GM21390 (cell line): ENCODE data around the gene DENND5B.
"Not testable (repeated sequence)": the region's sequence is repeated elsewhere in the genome, so short reads cannot be mapped to it uniquely, and the experiment has no call there.

Experiments
- ATAC-seq: cut with Tn5 transposase; IDR thresholded peaks from one replicate; pipeline ENCODE4 v1.9.1; 2021; ENCODE audit not compliant: unreplicated experiment

Gene DENND5B

DNA sequence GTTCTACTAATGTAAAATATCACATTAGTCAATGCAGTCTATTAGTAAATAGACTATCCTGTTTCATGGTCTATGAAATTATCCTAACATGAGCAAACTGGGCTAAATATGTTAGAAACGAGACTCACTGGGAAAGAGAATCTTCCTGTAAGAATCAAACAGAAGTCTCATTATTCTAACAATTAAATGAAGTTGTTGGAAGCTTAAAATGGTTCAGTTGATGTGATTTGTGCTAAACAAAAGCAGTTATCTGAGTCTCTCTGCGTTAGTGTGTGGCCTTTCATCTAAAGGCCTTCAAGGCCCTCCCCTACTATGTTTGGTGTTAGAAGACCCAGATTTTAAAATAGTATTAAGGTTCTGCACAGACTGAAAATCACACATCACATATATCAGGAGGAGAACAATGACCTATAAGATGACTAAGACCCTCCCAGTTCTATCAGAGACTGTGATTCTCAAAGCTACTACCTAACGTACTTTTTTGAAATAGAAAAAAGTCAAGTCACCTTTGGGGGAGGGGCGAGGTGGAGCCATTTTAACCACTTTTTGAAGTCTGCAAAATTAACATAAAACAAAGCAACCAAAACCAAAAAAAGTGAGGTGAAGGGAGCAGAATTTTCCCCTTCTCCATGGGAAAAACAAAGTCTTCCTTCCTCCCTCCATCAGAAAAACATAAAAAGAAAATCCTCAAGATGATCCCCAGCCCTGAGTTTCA lies 82.3 kb downstream of the DENND5B start:
- no peak for ATAC-seq

GRCh38 chr12:31507966-31508365 lies 83.0 kb downstream of the DENND5B start:
- no peak for ATAC-seq

DNA sequence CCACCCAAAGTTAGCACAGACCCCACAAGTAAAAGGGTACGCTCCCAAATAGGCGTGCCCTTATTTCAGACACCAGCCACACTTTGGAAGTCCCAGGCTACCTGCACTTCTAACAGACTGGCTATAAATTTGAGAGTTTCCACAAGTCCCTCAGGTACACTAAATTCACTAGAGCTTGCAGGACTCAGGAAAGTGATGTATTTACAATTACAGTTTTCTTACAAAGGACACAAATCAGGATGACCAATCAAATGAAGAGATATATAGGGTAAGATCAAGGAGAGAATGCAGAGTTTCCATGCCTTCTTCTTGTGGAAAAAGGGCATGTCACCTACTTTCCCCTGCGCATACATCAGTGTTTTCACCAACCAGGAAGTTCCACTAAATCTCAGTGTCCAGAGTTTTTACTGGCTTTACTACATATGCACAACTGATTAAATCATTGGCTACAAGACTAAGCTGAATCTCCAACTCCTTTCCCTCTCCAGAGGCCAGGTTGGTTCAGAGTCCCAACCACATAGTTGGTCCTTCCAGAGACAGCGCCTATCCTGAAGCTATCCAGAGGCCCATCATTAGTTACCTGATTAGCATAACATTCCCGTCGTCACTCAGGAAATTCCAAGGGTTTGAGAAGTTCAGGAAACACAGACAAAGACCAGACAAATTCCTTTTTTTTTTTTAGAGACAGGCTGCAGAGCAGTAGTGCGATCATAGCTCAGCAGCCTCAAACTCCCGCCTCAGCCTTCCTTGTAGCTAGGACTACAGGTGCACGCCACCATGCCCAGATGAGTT lies 84.2 kb downstream of the DENND5B start:
- ATAC-seq = no peak

DNA sequence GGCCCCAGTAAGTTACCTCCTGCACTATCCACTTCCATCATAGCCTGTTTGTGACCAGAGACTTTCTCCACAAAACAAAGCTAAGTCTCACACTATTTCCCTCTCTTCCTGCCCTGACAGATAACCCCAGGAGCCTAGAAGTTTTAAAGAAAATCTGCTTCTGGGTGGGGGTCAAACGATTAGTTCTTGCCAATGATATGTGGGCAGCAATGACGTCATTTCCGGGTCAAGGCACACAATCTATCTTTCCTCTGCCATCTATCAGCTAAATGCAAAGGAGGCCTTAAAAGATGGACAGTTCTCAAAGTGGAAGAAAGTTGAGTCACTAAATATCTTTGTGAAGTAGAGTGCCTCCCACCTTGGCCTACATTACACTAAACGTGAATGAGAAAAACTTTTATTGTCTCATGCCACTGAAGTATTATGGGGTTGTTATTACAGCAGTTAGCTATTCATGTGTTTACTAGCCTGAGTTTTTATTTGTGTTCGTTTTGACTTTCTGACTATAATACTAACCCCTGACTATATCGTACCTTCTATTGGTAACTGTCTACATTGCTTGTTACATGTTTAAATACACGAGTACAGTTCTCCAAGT lies 86.2 kb downstream of the DENND5B start:
- ATAC-seq = no peak

- not testable (repeated sequence) for ATAC-seq
Observed at GRCh38 chr12:31501014-31501413, 89.9 kb downstream of the DENND5B start.

GRCh38 chr12:31499567-31499966 lies 91.4 kb downstream of the DENND5B start:
- no peak for ATAC-seq

- no peak for ATAC-seq
Observed at GRCh38 chr12:31498424-31498823, 92.5 kb downstream of the DENND5B start.

DNA sequence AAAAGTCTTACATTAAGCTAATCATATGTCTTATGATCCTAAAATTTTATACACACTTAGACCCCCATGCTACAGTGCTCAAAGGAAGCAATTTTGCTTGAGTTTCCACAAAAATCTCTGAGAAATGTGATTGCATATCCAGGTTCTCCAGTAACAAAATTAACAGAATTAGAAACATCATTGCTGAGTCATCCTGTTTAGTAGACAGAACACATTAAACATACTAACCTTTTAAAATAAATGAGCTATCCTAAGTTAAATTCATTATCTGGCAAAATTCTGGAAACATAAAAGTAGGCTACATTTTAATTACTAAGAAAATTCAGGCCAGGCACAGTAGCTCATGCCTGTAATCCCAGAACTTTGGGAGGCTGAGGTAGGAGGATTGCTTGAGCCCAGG lies 94.7 kb downstream of the DENND5B start:
- ATAC-seq = no peak

DNA sequence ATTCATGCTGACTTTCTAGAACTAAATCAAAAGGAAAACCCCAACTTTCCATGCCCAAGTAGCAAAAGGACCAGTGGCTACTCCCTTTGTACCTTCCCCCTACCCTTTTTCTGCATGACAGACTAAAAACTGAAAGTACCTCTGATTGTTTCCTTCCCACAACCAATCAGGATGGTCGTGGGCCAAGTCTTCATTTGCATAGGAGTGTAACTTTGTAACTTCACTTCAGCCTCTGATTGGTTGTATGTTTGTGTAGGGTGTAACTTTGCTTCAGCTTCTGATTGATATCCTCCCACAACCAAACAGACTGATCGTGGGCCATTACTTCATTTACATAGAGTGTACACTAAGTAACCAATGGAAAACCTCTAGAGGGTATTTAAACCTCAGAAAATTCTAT lies 96.5 kb downstream of the DENND5B start:
- no peak for ATAC-seq

- no peak for ATAC-seq
Observed at GRCh38 chr12:31492599-31493196, 98.2 kb downstream of the DENND5B start.

DNA sequence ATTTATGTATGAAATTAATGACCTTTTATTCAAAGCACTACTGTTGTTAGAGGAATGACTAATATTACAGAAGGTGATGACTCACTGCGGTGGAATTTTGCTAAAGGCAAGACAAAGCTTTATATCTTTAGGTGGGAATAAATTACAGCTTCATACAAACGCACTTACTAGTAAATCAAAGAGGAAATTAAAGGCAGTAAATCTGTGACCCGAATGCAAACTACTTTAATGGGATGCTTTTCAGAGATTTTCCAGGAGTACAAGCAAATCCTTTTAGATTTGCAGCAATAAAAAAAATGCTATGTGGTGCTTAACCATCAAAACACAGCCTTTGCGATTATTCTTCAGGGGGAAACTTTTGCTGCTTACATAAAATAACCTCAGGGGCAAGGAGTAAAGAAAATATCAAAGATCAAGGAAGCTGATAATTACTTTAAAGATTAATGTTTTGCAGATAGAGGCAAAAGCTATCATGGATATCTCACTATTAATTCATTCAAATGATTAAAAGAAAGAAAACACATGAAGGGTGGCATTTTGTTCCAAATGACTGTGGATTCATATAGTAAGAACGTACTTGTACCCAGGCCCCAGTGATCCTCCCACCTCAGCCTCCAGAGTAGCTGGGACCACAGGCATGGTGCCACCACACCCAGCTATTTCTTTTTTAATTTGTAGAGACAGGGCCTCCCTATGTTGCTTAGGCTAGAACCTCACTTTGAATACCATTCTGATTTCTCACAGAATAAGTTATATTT lies 98.9 kb downstream of the DENND5B start:
- ATAC-seq = no peak

- ATAC-seq = no peak
Observed at GRCh38 chr12:31491241-31491794, 99.6 kb downstream of the DENND5B start.

- no peak for ATAC-seq
Observed at GRCh38 chr12:31488737-31489338, 102.1 kb downstream of the DENND5B start.

DNA sequence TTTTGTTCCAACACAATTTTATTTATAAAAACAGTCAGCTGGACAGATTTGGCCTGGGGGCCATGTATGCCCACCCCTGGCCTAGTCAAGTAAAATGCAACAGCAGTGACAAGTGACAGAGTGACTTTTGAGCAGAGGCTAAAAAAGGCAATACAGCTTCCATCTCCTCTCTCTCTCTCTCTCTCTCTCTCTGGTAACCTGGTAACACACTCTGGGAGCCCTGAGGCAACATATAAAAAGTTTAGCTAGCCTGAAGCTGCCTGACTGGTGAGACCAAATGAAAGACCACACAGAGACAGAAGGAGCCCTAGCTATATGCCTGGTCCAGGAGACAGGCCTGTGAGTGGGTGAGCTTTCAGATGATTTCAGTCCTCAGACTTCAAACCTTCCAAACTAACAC lies 105.4 kb downstream of the DENND5B start:
- ATAC-seq = no peak

GRCh38 chr12:31482816-31483215 lies 108.1 kb downstream of the DENND5B start:
- ATAC-seq = no peak

- ATAC-seq = no peak
Observed at GRCh38 chr12:31481415-31481814, 109.5 kb downstream of the DENND5B start.

- ATAC-seq = no peak
Observed at GRCh38 chr12:31479516-31480210, 111.3 kb downstream of the DENND5B start.

- ATAC-seq = no peak
Observed at GRCh38 chr12:31478898-31479297, 112.0 kb downstream of the DENND5B start.

DNA sequence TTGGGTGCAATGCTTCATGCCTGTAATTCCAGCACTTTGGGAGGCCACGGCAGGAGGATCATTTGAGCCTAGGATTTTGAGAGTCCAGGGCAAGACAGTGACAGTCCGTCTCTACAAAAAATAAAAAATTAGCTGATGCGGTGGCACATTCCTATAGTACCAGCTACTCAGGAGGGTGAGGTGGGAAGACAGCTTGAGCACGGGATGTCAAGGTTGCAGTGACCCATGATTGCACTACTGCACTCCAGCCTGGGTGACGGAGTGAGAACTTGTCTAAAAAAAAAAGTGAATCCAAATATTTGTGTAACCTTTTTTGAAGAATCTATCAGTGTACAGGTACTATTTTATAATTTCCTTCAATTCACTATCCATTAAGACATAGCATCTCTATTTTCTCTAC lies 112.5 kb downstream of the DENND5B start:
- no peak for ATAC-seq

DNA sequence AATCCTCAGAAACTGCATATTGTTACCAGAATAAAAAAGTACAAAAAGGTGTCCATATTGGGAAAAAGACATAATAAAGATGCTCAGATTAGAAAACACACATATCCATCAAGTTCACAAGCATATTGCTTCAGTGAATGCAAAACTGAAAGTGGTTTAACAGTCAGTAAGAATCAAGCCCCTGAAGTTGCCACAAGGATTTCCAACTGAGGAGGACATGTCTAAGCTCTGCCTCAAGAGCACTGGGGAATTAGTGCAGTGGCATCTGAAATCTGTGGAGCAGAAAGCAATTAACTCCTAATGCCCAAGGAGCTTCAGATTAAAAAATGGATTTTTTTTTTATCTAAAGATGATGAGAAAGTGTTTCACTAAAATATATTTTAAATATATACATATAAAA lies 113.2 kb downstream of the DENND5B start:
- ATAC-seq = no peak
